ENCODE measurements around the gene SAC3D1. TPM values are rescaled to one million over a fixed set of nuclear protein-coding genes. Genes with fewer than 3 reads are reported as not detected.

SAC3D1 gene
- total RNA-seq, 1 donor, result 0.52 TPM

DNA sequence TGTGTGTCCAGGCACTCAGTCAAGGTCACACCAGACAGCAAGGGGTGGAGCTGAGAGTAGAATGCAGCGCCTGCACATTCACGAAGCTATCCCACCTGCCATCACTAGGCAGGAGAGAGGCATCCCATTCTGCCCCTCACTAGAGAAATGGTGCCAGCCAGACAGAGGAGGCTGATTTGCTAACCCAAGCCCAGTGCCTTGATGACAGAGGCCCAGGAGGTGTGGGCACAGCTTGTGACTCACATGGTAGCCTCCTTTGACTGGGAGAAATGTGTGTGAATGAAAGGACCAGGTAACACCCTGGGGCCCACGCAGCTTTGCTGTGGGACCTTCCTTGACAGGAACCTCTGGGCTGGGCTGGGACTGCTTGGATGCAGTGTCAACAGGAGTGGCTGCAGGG lies 22.5 kb downstream of the SAC3D1 start:
- no peaks in the 10 kb centered on the region for H3K4me1 ChIP-seq (ENCODE audit: insufficient read depth, low read length)
- H3K4me3 ChIP-seq (ENCODE audit: low read length), result no peak overlapping the region
- H3K9me3 ChIP-seq (ENCODE audit: low read depth, low read length), result no peaks in the 10 kb centered on the region
- no peaks in the 10 kb centered on the region for H3K27me3 ChIP-seq (ENCODE audit: insufficient read depth, low read length)

GRCh38 chr11:65064847-65065240 lies 23.8 kb downstream of the SAC3D1 start:
- Histone ChIP-seq H3K4me1 (ENCODE audit: insufficient read depth, low read length) (no peaks in the 10 kb centered on the region), H3K9me3 (ENCODE audit: low read depth, low read length) (no peaks in the 10 kb centered on the region), H3K4me3 (ENCODE audit: low read length) (no peak overlapping the region), H3K27me3 (ENCODE audit: insufficient read depth, low read length) (no peaks in the 10 kb centered on the region)

DNA sequence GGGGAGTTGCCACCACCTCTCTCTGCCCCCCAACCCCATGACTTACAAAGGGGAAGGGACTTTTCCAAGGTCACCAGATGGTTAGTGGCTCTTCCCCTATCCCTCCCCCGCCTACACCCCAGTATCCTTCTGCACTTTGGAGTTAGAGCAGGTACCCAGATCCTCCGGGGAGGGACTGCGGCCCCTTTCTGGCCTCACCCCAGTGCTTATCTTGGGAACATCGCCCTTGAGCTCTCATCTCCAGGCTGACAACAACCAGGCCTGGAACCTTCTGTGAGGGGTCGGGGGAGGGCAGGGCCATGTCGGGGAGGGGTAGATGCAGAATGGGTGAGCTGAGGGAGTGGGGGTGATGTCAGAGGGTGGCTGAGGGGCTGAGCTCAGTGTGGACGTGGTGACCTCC lies 24.8 kb downstream of the SAC3D1 start:
- Histone ChIP-seq H3K9me3 (ENCODE audit: low read depth, low read length) (no peaks in the 10 kb centered on the region), H3K4me1 (ENCODE audit: insufficient read depth, low read length) (no peaks in the 10 kb centered on the region), H3K27me3 (ENCODE audit: insufficient read depth, low read length) (no peaks in the 10 kb centered on the region), H3K4me3 (ENCODE audit: low read length) (no peak overlapping the region)

- no peaks in the 10 kb centered on the region for H3K4me1 ChIP-seq (ENCODE audit: insufficient read depth, low read length)
- H3K4me3 ChIP-seq (ENCODE audit: low read length), result no peak overlapping the region
- no peaks in the 10 kb centered on the region for H3K27me3 ChIP-seq (ENCODE audit: insufficient read depth, low read length)
- H3K9me3 ChIP-seq (ENCODE audit: low read depth, low read length), result no peaks in the 10 kb centered on the region
Observed at GRCh38 chr11:65066315-65066714, 25.3 kb downstream of the SAC3D1 start.

GRCh38 chr11:65066805-65067291 lies 25.8 kb downstream of the SAC3D1 start:
- H3K4me1 ChIP-seq (ENCODE audit: insufficient read depth, low read length), result no peaks in the 10 kb centered on the region
- H3K9me3 ChIP-seq (ENCODE audit: low read depth, low read length), result no peaks in the 10 kb centered on the region
- no peak overlapping the region for H3K4me3 ChIP-seq (ENCODE audit: low read length)
- no peaks in the 10 kb centered on the region for H3K27me3 ChIP-seq (ENCODE audit: insufficient read depth, low read length)

DNA sequence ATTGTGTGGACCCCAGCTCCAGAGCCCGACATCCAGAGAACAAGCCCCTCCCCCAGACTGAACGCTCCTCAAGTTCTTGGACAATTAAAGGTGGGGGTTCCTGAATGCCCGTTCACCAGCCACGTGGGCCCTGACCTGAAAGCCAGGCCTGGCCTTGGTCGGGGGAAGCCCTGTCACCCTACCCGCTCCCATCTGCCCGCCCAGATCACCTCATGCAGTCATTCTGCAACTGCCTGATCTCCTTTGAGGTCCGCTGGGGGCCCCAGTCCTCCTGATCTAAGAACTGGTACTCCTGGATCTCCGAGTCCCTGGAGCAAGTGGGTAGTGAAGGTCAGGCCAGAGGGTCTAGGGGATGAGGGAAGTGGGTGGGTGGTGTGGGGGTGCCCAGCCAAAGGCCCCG lies 26.4 kb downstream of the SAC3D1 start:
- Histone ChIP-seq H3K27me3 (ENCODE audit: insufficient read depth, low read length) (no peaks in the 10 kb centered on the region), H3K9me3 (ENCODE audit: low read depth, low read length) (no peaks in the 10 kb centered on the region), H3K4me1 (ENCODE audit: insufficient read depth, low read length) (no peaks in the 10 kb centered on the region), H3K4me3 (ENCODE audit: low read length) (no peak overlapping the region)

DNA sequence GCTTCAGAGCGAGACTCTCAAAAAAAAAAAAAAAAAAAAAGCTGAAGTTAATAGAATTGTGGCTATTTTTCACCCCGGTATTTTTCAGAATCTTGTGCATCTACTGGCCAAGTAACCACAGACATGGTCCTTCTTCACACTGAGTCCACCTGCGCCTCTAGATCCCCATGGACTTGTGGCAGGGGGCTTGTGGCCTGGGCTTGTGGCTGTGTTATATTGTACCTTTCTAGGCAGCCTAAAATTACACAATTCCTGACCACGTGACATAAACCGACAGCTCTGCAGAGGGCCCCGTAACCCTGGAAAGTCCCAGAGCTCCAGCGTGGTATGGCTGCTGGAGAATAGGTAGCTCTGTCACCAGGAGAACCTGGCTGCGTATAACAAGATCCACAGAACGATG lies 28.2 kb downstream of the SAC3D1 start:
- Histone ChIP-seq H3K27me3 (ENCODE audit: insufficient read depth, low read length) (no peaks in the 10 kb centered on the region), H3K9me3 (ENCODE audit: low read depth, low read length) (no peaks in the 10 kb centered on the region), H3K4me3 (ENCODE audit: low read length) (no peak overlapping the region), H3K4me1 (ENCODE audit: insufficient read depth, low read length) (no peaks in the 10 kb centered on the region)

GRCh38 chr11:65071907-65072630 lies 31.1 kb downstream of the SAC3D1 start:
- Histone ChIP-seq H3K27me3 (ENCODE audit: insufficient read depth, low read length) (no peaks in the 10 kb centered on the region), H3K9me3 (ENCODE audit: low read depth, low read length) (no peaks in the 10 kb centered on the region), H3K4me3 (ENCODE audit: low read length) (no peak overlapping the region), H3K4me1 (ENCODE audit: insufficient read depth, low read length) (no peaks in the 10 kb centered on the region)

DNA sequence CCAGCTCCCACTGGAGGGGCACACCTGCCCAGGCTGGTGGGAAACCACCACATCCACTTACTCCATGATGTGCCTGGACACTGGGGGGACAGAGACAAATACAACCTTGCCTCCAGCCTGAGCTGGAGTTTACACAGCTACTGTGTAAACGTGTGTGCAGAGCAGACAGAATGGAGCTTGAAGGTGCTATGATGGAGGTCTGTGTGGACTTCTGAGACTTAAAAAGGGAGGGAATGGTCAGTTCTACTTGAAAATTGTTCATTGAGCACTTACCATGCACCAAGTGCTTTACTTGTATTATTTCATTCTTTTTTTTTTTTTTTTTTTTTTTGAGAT lies 31.6 kb downstream of the SAC3D1 start:
- H3K27me3 ChIP-seq (ENCODE audit: insufficient read depth, low read length), result no peaks in the 10 kb centered on the region
- no peaks in the 10 kb centered on the region for H3K4me1 ChIP-seq (ENCODE audit: insufficient read depth, low read length)
- H3K9me3 ChIP-seq (ENCODE audit: low read depth, low read length), result no peaks in the 10 kb centered on the region
- no peak overlapping the region for H3K4me3 ChIP-seq (ENCODE audit: low read length)

DNA sequence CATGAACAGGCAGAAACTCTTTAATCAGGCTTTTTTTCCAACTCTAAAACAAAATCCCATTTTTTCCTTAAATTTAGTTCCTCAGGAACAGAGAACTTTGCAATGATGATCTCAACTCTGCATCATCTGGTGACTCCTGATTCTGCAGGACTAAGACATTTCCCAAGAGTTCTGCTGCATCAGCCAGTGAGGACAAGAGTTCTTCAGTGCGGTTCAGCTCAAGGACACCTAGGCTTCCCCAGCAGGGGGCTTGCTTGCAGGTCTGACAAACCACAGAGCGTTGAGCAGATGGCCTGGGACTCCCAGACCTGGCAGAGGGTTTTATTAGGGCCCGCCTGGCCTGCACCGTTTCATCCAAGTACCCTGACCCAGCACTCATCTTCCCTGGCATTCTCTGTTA lies 36.4 kb downstream of the SAC3D1 start:
- H3K27me3 ChIP-seq (ENCODE audit: insufficient read depth, low read length), result no peaks in the 10 kb centered on the region
- no peaks in the 10 kb centered on the region for H3K9me3 ChIP-seq (ENCODE audit: low read depth, low read length)
- peaks cover 19% of the 10 kb centered on the region for H3K4me1 ChIP-seq (ENCODE audit: insufficient read depth, low read length)
- H3K4me3 ChIP-seq (ENCODE audit: low read length), result no peak overlapping the region

DNA sequence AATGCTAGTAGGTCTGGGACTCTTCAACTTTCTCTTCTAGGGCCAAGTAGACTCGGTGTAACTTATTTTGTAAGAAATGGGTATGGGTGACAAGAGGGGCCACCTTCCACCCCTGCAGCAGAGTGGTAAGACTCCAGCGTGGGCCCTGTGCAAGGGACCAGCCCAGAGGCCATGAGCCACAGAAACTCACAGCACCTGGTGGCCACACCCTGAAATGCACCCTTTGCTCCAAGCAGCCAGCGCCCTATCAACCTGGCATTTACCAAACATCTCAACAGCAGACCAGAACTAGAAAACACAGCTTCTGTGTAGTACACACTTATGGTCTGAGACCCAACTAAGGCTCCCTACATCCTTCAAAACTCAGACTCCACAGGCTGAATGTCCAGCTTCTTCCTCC lies 37.1 kb downstream of the SAC3D1 start:
- H3K4me3 ChIP-seq (ENCODE audit: low read length), result no peak overlapping the region
- no peaks in the 10 kb centered on the region for H3K9me3 ChIP-seq (ENCODE audit: low read depth, low read length)
- no peaks in the 10 kb centered on the region for H3K27me3 ChIP-seq (ENCODE audit: insufficient read depth, low read length)
- H3K4me1 ChIP-seq (ENCODE audit: insufficient read depth, low read length), result peaks cover 21% of the 10 kb centered on the region

GRCh38 chr11:65078786-65079342 lies 37.9 kb downstream of the SAC3D1 start:
- Histone ChIP-seq H3K4me3 (ENCODE audit: low read length) (no peak overlapping the region), H3K27me3 (ENCODE audit: insufficient read depth, low read length) (no peaks in the 10 kb centered on the region), H3K4me1 (ENCODE audit: insufficient read depth, low read length) (peaks cover 27% of the 10 kb centered on the region), H3K9me3 (ENCODE audit: low read depth, low read length) (no peaks in the 10 kb centered on the region)

DNA sequence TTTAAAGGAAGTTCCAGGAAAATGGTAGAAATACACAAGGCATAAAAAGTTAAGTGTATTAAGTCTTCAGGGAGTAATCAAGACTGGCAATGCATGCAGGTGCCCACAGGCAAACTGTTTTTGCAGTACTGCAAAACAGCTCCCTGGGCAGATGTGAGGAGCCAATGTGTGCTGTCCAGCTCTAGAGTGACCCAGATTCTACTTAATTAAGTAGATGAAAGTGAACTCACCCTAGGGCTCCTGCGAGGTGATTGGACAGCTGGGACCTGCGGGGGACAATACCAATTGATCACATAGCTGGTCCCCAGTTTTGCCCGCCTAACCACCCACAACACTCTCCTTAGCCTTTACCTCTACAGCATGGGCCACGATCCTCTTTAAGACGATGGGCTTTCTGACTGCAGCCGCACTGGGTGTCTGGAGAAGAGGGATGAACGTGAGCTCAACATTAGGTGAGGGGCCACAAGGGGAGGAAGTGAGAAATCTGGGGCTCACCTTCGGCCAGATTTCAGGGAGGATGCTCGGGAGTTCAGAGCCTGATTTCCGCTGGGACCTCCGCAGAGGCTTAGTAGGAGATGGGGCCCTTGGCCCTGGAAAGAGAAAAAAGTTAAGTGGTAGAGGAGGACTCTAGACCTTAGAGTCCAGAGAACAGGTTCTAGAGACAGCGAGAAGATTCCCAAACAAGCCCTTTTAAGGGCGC lies 42.3 kb downstream of the SAC3D1 start:
- H3K27me3 ChIP-seq (ENCODE audit: insufficient read depth, low read length), result no peaks in the 10 kb centered on the region
- H3K9me3 ChIP-seq (ENCODE audit: low read depth, low read length), result no peaks in the 10 kb centered on the region
- H3K4me1 ChIP-seq (ENCODE audit: insufficient read depth, low read length), result peaks cover 37% of the 10 kb centered on the region
- H3K4me3 ChIP-seq (ENCODE audit: low read length), result peak overlapping the region; percentile 43

DNA sequence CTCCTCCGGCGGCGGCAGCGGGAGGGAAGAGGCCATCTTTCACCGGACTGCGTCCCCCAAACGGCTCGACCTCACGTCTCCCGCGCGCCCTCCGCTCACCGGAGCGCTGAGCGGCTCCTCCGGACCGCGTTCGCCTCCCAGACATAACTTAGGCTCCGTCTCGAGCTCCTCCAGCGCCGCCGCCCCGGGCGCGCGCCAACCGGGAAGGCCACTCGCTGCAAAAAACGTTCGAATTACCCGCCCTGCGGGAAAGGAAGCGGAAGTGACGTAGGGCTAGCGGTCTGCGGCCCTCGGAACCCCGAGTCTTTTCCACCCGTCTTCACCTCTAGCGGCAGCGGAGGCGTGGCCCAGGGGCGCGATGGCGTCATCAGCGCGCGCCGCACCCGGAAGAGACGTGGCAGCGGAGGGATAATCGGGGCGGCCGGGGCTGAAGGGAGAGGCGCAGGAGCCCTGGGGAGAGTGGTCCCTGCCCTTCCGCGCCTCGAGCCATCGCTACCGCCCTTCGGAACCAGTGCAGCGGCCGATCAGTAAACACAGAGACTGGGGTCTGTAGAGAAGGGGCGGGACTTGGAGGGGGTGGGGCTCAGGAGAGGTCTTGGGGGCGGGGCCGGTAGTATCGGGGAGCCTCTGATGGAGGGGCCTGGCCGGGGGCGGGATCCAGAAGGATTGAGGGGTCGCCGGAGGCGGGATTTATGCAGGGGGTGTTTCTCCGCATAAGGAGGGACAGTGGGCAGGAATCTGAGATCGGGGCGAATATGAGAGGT lies 43.0 kb downstream of the SAC3D1 start, which contains the start of the genes CDCA5 and ZFPL1:
CDCA5 (minus strand) TSS at position 207 of the 764 bp plus-strand sequence; CDS start at position 145, 62 bp downstream.
ZFPL1 (plus strand) TSS at position 389 of the 764 bp plus-strand sequence. CDS start 477 bp downstream, outside the sequence.
- no peaks in the 10 kb centered on the region for H3K27me3 ChIP-seq (ENCODE audit: insufficient read depth, low read length)
- no peaks in the 10 kb centered on the region for H3K9me3 ChIP-seq (ENCODE audit: low read depth, low read length)
- peaks cover 35% of the 10 kb centered on the region for H3K4me1 ChIP-seq (ENCODE audit: insufficient read depth, low read length)
- H3K4me3 ChIP-seq (ENCODE audit: low read length), result peak within 1 kb of the TSS; percentile 43
